ENCODE measurements around the gene CTAGE6.
"Not testable (repeated sequence)": the region's sequence is repeated elsewhere in the genome, so short reads cannot be mapped to it uniquely, and the experiment has no call there.

The CTAGE6 gene, protein sequence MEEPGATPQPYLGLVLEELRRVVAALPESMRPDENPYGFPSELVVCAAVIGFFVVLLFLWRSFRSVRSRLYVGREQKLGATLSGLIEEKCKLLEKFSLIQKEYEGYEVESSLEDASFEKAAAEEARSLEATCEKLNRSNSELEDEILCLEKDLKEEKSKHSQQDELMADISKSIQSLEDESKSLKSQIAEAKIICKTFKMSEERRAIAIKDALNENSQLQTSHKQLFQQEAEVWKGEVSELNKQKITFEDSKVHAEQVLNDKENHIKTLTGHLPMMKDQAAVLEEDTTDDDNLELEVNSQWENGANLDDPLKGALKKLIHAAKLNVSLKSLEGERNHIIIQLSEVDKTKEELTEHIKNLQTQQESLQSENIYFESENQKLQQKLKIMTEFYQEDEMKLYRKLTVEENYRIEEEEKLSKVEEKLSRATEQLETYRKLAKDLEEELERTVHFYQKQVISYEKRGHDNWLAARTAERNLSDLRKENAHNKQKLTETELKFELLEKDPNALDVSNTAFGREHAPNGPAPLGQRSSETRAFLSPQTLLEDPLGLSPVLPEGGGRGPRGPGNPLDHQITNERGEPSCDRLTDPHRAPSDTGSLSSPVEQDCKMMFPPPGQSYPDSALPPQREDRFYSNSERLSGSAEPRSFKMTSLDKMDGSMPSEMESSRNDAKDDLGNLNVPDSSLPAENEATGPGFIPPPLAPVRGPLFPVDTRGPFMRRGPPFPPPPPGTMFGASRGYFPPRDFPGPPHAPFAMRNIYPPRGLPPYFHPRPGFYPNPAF

DNA sequence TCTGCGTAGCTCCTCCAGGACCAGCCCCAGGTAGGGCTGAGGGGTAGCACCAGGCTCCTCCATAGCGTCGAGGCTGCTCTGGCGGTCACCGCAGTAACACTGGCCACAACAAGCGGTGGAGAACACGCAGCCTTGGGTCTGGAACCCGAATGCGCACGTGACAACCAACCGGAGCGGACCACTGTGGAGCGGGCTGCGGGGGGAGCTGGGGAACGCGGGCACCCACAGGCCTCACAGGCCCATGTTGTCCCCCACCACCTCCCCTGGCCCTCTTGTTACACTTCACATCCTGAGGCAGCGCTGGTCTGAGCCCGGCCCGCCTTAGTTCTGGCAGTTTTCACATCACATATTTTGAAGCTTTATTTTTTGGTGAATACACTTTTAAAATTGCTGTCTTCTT, at the start of gene CTAGE6:
Gene CTAGE6 (minus strand): TSS at position 101 of the 400 bp plus-strand sequence. CDS start 38 bp downstream, at position 63.
- DNase-seq = not testable (repeated sequence)

DNA sequence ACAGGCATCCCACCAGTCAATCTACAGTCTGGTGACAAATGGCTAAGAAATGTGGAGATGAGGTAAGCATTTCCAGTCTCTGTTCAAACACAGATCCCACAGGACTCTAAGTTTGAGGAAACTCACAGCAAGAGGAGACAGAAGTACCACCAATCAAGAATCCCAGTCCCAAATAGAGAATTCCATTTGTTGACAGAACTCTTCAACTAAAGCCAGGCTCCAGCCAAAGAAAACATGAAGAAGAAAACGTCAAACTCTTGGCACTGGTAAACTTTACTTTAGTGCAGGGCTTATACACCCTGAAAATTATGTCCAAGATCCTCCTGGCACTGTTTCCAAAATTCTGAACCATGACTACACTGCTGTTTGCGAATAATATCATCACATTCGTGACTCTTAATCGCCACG, 49.2 kb upstream of the CTAGE6 start:
- DNase-seq = not testable (repeated sequence)

DNA sequence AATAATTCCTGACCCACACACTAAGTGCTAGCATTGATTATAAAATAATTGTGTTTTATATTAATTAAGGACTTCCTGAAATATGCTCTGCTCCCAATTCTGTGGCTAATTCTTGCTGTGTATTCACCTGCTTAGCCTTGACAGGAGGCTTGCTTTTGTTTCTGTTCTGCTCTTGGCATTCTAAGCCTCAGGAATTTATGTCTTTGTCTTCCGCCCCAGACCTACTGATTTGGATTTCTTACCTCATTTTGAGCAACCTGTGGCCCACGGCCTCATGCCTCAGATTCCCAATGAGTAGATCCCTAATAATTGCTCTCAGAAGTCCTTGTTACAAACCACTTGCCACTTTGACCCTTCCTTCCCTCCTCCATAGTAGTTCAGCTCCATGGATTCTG, 40.4 kb upstream of the CTAGE6 start:
- not testable (repeated sequence) for DNase-seq

DNA sequence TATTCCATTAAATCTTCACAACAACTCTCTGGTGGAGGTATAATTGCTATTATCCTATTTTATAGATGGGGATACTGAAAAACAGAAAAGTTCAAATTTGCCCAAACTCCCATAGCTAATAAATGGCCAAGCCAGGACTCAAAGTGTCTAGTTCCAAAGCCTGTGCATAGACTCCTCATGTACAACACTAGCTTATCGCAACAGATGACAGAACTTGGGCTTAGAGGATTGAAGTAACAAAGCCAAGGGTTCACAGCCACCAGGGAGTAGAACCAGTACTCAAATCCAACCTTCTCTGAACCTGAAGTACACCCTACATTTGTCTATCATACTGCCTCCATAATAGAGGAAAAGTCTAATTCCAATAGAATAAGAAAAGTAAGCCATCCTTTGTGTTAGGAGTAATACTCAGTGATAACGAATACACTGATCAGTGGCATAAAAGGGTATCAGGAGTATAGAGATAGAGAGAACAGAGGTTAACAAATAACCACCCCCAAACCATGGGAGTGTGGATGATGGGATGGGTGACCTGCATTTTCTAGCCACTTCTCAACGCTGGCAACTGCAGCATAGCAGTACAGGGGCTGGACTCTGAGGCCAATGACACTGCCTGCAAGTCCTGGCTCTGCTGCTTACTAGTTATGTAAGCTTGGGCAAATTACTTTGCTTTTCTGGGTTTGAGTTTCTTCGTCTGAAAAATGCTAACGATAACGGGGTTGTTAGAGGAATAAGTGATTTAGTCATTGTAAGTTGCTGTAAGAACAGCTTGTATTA, 39.8 kb upstream of the CTAGE6 start:
- not testable (repeated sequence) for DNase-seq

DNA sequence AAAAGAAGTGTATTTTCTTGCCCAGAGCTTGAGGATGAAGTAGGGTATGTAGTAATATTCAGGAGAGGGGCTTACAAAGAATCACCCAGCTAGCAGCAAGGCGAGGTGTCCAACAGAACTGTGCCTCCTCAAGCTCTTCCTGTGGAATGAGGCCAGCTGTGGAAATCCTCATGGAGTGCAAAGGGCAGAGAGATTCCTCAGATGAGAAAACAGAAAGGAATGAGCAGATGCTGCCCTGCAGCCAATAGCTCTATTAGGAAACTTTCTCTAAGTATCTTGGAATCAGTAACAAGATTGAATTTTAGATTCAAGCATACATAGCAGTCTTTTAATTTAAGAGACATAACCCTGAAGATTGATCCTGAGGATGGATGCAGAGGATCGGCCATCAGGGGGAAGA, 38.2 kb upstream of the CTAGE6 start:
- not testable (repeated sequence) for DNase-seq

DNA sequence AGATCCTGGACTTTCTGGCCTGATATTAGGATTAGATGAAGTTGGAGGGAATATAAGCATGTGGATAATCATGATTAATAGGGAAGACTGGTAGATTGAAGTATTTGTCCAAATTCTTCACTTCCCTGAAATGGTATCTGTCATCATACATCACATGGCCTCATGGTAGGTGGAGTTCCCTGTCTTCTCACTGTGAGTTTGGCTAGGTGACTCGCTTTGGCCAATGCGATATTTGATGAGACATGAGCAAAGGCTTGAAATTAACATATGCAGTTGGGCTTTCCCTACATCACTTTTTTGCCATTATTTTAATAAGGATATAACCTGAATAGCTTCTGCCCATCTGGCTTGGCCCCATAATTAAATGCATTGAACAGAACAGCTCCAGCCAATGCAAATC, 35.1 kb upstream of the CTAGE6 start:
- not testable (repeated sequence) for DNase-seq

DNA sequence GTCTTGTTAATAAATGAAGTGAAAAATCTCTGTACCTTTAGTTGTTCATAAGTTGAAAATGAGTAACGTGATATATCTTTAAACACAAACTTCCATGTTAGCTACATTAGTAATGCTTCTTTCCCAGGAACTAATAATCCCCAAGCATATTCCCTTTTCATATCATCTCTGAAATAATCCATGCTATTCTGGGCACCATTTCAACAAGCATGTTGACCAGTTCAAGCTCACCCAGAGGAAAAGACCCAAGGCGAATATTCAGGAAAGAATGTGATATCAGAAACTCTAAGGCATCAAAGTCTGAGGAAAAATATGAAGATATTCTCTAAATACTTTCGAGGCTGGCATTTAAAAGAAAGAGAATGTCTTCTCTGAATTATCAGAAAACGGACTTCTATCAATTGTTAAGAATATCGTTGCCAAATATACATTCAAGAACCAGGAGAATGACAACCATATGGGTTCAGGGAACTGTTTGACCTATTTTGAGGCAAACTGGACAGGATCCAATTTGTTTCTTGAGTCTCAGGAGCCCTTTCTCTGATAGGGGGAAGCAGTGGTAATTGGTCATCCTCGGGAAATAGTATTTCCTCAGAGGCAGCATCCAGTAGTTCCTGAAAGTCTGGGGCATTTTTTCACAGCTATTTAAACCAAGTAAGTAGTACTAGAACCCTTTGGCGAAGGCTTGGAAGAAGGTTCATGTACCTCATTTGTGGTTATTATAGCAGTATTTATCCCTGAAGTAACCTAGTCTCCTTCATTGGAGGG, 28.1 kb upstream of the CTAGE6 start:
- DNase-seq = not testable (repeated sequence)

DNA sequence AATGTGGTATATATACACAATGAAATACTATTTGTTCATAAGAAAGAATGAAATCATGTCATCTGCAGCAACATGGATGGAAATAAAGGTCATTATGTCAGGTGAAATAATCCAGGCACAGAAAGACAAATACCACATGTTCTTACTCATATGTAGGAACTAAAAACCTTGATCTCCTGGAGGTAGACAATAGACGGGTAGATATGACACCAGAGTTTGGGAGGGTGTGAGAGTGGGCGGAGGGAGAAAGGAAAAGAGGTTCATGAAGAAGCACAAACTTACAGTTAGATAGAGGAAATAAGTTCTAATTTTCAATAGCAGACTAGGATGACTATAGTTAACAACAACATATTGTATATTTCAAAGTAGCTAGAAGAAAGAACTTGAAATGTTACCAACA, 22.1 kb upstream of the CTAGE6 start:
- not testable (repeated sequence) for DNase-seq

DNA sequence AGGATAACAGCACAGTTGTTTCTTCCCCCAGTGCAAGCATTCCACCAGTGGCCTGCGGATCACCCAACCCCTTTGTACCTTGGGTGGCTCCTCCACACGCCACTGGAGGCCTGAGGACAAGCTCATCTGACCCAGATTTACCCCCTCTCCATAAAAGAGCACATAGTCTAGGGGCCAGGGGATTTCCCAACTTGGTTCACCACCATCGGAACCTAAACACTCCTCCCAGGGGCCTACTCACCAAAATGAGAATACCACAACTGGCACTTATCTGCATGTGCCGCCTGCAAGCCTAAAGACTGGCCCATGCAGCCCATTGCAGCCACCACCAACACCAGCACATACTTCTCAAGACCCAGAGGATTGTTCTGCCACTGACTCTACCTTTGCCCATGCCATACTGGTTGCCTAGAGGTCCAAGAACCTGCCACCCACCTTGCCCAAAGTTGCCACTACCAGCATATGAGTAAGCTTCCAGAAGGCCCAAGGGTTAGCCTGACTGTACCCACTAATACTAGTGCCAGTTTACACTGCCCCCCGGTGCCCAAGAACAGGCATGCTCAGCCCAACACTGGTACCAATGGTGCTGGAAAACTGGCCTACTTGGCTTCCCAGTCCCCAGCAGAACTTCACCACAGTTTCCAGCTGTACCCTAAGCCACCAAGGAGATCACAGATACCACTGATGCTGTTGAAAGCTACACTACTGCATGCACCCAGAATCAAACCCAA, 15.4 kb upstream of the CTAGE6 start:
- not testable (repeated sequence) for DNase-seq

DNA sequence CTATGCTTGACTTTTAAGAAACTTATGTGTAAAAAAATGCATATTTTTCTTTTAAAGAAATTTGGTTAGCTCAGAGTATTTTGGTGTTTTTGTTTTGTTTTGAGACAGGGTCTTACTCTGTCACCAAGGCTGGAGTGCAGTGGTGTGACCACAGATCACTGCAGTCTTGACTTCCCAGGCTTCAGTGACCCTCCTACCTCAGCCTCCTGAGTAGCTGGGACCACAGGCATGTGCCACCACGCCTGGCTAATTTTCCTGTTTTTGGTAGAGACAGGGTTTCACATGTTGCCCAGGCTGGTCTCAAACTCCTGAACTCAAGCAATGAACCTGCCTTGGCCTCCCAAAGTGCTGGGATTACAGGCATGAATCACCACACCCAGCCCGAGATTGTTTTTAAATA, 10.0 kb upstream of the CTAGE6 start:
- not testable (repeated sequence) for DNase-seq

DNA sequence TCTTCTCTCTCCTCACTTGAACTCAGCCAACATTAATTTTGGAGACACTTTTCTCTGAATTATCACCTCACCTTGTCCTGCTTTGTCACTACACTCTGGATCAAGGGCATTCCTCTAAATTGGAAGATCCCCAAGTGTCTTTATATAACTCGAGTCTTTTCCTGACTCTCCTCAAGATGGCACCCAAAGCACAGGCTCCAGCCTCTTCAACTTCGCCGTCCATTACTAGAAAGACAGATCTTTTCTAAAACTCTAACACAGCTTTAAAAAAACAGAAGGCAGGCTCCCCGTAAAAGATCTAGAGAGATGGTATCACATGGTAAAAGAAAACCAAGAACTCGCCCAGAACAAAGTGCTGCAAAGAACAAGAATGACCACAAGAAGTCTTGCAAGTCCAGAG, 8.2 kb upstream of the CTAGE6 start:
- DNase-seq = not testable (repeated sequence)

DNA sequence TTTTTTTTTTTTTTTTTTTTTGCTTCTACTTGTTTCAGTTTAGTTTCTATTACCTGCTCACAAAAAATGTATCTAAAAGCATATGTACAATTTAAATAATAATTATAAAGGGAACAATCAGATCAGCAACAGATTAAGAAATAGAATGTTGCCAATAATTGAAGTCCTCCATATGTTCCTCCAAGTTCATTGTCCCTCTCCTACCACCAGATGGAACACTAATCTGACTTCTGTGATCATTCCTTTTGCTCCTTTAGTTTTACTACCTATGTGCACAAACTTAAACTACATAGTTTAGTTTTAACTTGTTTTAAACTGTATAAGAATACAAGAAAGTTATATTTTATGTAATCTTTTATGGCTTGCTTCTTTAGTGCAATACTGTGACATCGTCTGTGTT, 5.6 kb upstream of the CTAGE6 start:
- not testable (repeated sequence) for DNase-seq

DNA sequence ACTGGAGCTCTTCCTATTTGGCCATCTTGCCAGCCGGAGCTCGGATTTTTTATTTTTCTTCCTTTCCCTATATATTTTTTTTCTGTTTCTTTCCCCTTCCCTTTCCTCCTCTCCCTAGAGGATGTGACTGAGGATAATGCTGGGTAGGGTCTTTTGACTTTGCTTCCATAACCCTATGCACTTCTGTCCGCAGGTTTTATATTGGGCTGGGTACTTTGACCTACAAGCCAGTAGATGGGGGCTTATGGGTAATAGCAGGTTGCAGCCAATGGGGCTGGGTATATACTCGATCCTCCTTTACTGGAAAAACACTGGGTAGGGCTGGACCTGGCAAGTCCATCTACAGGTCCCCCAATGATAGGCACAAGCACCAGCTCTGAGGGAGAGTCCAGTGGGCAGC, 12.2 kb downstream of the CTAGE6 start:
- not testable (repeated sequence) for DNase-seq

DNA sequence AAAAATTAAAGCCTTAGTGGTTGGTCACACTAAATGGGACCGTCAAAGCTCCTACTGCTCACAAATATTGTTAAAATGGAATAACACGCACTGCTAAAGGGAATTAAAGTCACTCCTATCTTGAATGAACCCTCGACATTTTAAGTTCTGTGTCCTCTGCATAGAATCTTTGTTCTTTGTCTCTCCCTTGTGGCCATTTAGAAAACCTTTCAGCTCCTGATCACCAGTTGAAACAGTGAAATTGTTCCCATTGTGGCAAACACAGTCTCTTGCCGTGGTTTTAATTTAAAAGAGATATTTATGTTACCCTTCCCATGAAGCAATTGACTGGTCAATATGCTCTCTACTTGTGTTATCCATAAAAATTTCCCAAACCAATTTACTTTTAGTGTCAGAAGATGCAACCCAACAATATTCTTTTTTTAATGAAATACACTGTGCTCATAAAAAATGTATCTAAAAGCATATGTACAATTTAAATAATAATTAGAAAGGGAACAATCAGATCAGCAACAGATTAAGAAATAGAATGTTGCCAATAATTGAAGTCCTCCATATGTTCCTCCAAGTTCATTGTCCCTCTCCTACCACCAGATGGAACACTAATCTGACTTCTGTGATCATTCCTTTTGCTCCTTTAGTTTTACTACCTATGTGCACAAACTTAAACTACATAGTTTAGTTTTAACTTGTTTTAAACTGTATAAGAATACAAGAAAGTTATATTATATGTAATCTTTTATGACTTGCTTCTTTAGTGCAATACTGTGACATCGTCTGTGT, 20.3 kb downstream of the CTAGE6 start:
- peak; percentile 15 for DNase-seq

DNA sequence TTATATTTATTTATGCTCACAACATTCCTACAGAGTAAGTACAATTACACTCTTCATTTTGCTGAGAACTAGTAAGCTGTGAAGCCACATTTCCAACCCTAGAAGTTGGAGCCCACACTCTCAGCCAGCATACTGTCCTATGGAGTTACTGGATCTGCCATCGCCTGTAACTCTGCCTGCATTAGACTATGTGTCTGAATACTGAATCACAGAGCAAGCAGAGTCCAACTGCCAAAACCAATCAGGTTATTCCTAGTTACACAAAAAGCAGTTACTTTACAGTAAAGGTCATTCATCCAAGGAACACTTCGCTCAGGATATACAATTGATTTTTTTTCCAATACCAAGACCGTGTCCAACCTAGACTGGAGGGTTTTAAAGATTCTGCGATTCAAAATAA, 21.5 kb downstream of the CTAGE6 start:
- no peak for DNase-seq

DNA sequence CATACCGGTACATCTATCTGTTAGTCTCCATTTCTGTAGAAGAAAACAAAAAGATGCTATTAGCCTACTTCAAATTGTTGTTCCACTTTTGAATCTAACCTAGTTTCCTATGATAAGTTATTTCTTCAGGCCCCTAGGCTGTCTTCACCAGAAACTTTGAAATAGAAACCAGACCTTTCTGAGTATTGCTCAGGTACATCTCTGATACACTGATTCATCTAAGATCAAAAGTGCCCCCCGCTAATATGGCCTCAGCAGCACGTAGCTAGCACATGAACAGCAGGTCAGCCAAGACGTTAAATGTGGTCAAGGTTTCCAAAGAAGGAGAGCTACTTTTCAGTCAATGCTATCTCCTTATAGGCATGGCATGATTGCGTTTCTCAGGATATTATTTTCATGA, 23.6 kb downstream of the CTAGE6 start:
- no peak for DNase-seq

DNA sequence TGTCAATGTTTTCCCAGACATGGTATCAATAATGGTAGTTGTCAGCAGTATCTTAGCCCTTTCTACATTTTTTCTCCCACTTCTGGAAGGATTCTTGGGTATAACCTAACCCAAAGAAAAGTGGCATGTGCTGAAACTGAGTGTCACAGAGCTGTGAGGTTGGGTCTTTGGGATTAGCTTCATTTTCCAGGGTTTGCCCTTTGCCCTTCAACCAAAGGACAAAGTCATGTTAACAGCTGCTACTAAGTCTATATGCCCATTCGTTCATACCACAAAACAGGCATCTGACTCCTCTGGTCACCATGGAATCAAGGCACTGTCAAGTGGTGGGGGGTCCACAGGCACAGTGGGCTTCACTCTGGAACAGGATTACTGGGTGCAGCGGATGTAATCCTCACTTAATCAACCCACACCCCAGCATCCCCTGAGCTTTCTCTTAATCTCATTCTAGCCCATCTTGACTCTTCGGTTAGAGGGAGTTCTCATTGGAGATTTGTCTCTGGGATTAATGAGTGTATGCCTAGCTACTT, 29.1 kb downstream of the CTAGE6 start:
- no peak for DNase-seq

DNA sequence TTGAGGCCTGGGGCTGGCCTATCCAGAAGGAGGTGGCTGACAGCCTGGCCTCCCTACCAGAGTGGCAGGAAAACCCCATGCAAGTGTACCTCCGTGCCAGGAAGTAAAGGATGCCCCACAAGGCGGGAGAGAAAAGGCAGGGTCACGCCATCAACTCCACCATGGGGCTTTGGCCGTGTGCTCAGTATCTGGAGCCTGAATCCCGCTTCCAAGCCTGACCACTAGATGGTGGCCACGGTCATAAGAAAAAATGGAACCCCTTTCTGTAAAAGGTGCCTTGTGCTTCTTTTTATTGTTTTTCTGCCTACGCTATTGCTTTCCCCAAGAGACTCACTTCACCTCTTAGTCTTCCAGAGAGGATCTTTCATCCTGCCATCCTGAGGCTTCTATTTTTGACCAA, 29.9 kb downstream of the CTAGE6 start:
- DNase-seq = not testable (repeated sequence)

DNA sequence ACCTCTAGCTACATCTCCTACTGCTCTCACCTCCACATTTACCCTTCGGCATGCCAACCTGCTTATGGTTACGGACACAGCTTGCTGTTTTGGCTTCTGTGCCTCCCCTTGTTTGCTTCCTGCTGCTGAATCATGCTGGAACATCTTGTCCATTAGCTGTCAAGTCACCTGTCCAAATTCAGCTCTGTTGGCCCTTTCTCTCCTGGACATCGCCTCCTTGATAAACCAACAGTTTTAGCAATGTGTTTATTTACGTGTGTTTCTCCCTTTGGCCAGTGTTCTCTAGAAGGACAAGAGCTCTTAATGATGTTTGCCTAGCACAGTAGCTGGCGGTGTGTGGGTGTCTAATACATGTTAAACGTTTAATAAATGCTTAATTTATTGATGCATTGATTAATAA, 31.4 kb downstream of the CTAGE6 start:
- not testable (repeated sequence) for DNase-seq

DNA sequence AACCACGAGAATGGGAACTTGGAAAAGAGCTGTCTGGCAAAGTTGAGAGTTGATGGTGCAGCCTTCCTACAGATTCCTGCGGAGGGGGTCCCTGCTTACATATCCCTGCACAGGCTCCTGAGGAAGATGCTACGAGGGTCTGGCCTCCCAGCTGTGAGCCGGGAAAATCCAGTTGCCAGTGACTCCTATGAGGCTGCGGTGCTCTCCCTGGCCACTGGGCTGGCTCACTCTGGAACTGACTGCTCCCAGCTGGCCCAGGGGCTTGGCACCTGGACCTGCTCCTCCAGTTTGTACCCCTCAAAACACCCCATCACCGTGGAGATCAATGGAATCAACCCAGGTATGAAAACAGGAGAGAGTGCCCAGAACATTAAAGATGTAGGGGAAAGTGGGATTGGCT, 37.2 kb downstream of the CTAGE6 start:
- DNase-seq = not testable (repeated sequence)

Measured in GF-D8 (cell line).